CD14-positive monocyte (primary cell): Measurements from ENCODE around the gene RBBP4. TPM values are rescaled to one million over a fixed set of nuclear protein-coding genes. Genes with fewer than 3 reads are reported as not detected.
"Not testable (repeated sequence)": the region's sequence is repeated elsewhere in the genome, so short reads cannot be mapped to it uniquely, and the experiment has no call there.

Experiments
- DNase-seq, 3 donors: peaks; one replicate each; pipeline ENCODE4 v3.0.0-alpha.2; 2011 to 2022
- H2AFZ ChIP-seq: 2 replicates; pipeline ENCODE4 v1.6.0; 2012; ENCODE audit warnings: mild to moderate bottlenecking, low read depth, low read length, inconsistent platforms; ENCODE audit not compliant: insufficient read depth, poor library complexity, severe bottlenecking
- H3K27ac ChIP-seq, 2 donors: 1 replicate in 1 of 2; 2 replicates in 1 of 2; pipeline ENCODE4 v1.5.1; 2012 to 2013; ENCODE audit warnings: low read length in 2 of 2, control low read depth in 1 of 2, inconsistent platforms in 1 of 2, low read depth in 1 of 2, mild to moderate bottlenecking in 1 of 2
- H3K27me3 ChIP-seq, 2 donors: one replicate each; pipeline versions ENCODE4 v1.6.0 to v1.6.1; 2011 to 2013; ENCODE audit warnings: low read length in 2 of 2; ENCODE audit not compliant: control insufficient read depth in 2 of 2, insufficient read depth in 2 of 2
- H3K36me3 ChIP-seq, 2 donors: replicated peaks in 1 of 2; 1 replicate in 1 of 2; 2 replicates in 1 of 2; pipeline versions ENCODE4 v1.5.1 to v1.6.1; 2012 to 2013; ENCODE audit warnings: low read length in 2 of 2, control low read depth in 1 of 2, inconsistent platforms in 1 of 2, mild to moderate bottlenecking in 1 of 2; ENCODE audit not compliant: insufficient read depth in 2 of 2, control insufficient read depth in 1 of 2
- H3K4me1 ChIP-seq, 2 donors: 1 replicate in 1 of 2; 2 replicates in 1 of 2; pipeline versions ENCODE4 v1.5.1 to v1.6.1; 2012 to 2013; ENCODE audit warnings: low read length in 2 of 2, control low read depth in 1 of 2, inconsistent platforms in 1 of 2, mild to moderate bottlenecking in 1 of 2, moderate library complexity in 1 of 2; ENCODE audit not compliant: insufficient read depth in 2 of 2, control insufficient read depth in 1 of 2
- H3K4me2 ChIP-seq: replicated peaks from 2 replicates; pipeline ENCODE3; 2012; ENCODE audit warnings: low read length, moderate library complexity, mild to moderate bottlenecking; ENCODE audit not compliant: poor library complexity, severe bottlenecking; ENCODE audit errors: extremely low read depth
- H3K4me3 ChIP-seq, 3 experiments: fragments of 200-600 bp in 1 of 3; sonication (generic) in 1 of 3; replicated peaks in 1 of 3; 1 replicate in 2 of 3; 2 replicates in 1 of 3; pipeline ENCODE4 v1.5.1; 2011 to 2013; ENCODE audit warnings: low read length in 3 of 3, mild to moderate bottlenecking in 3 of 3, control low read depth in 2 of 3, low read depth in 2 of 3, inconsistent platforms in 1 of 3, moderate library complexity in 1 of 3
- H3K79me2 ChIP-seq: 2 replicates; pipeline ENCODE4 v1.6.0; 2012; ENCODE audit warnings: mild to moderate bottlenecking, control low read depth, inconsistent platforms, low read length, moderate library complexity; ENCODE audit not compliant: insufficient read depth
- H3K9ac ChIP-seq: 2 replicates; pipeline ENCODE4 v1.6.0; 2017; ENCODE audit warnings: low read length, mild to moderate bottlenecking; ENCODE audit not compliant: insufficient read depth, poor library complexity, severe bottlenecking
- H3K9me3 ChIP-seq, 2 donors: replicated peaks in 1 of 2; 1 replicate in 1 of 2; 2 replicates in 1 of 2; pipeline versions ENCODE4 v1.5.1 to v1.6.1; 2012 to 2013; ENCODE audit warnings: low read length in 2 of 2, control low read depth in 1 of 2; ENCODE audit not compliant: control insufficient read depth in 1 of 2, insufficient read depth in 1 of 2
- H4K20me1 ChIP-seq: 2 replicates; pipeline ENCODE4 v1.6.0; 2012; ENCODE audit warnings: mild to moderate bottlenecking, low read length, control low read depth, moderate library complexity; ENCODE audit not compliant: insufficient read depth
- H3K27ac Mint-ChIP-seq, 7 donors: one replicate each; pipeline ENCODE4 v1.8.0; 2020; ENCODE audit warnings: mild to moderate bottlenecking in 7 of 7, mixed read lengths in 7 of 7, moderate library complexity in 6 of 7, inconsistent platforms in 2 of 7
- H3K27me3 Mint-ChIP-seq, 3 donors: one replicate each; pipeline ENCODE4 v1.8.0; 2021 to 2022; ENCODE audit warnings: low read depth in 3 of 3, mild to moderate bottlenecking in 3 of 3, mixed read lengths in 3 of 3, moderate library complexity in 3 of 3, inconsistent platforms in 1 of 3
- H3K36me3 Mint-ChIP-seq, 2 donors: one replicate each; pipeline ENCODE4 v1.8.0; 2020; ENCODE audit warnings: mixed read lengths in 2 of 2, inconsistent platforms in 1 of 2, mild to moderate bottlenecking in 1 of 2
- H3K4me1 Mint-ChIP-seq: one replicate; pipeline ENCODE4 v1.8.0; 2020; ENCODE audit warnings: mild to moderate bottlenecking, mixed read lengths
- H3K4me3 Mint-ChIP-seq, 2 donors: one replicate each; pipeline ENCODE4 v1.8.0; 2020; ENCODE audit warnings: mild to moderate bottlenecking in 2 of 2, mixed read lengths in 2 of 2, moderate library complexity in 1 of 2
- H3K9me3 Mint-ChIP-seq, 7 donors: one replicate each; pipeline ENCODE4 v1.8.0; 2020 to 2022; ENCODE audit warnings: mixed read lengths in 7 of 7, mild to moderate bottlenecking in 6 of 7, moderate library complexity in 6 of 7, inconsistent platforms in 2 of 7
- CTCF ChIP-seq: fragments of 200-600 bp; IDR thresholded peaks from one replicate; pipeline ENCODE4 v1.8.0; 2022; ENCODE audit warnings: antibody characterized with exemption, mild to moderate bottlenecking
- WGBS: methylation state at CpG from one replicate; pipeline ENCODE4 v1.1.5; 2013; ENCODE audit warnings: missing lambda C conversion rate; ENCODE audit not compliant: insufficient coverage; 5-methylcytosine and 5-hydroxymethylcytosine counted together
- intact Hi-C, 2 donors: fragments of 100-400 bp; cut with micrococcal nuclease; formaldehyde crosslinking; loops; one replicate each; pipeline versions ENCODE4 v1.15.0 to v1.15.1; 2023
- polyA plus RNA-seq, 3 donors: library from polyadenylated mRNA; depleted of rRNA in 1 of 3; unstranded in 2 of 3; stranded (reverse) in 1 of 3; fragments of 300-500 nt in 2 of 3; fragments of >200 nt in 1 of 3; fragmentation: Illumina TruSeq in 2 of 3; gene quantifications; 1 replicate in 2 of 3; 2 replicates in 1 of 3; pipeline ENCODE4 v1.2.3, GENCODE V29; 2012 to 2021

The RBBP4 gene
- polyA plus RNA-seq, 3 donors = 60.6 to 307 (median 274) TPM

- Mint-ChIP-seq H3K4me1 (no peaks in the 10 kb centered on the region), H3K9me3 (no peaks in the 10 kb centered on the region), H3K27ac (no peak overlapping the region)
Observed at GRCh38 chr1:32676945-32677344, 25.9 kb downstream of the RBBP4 start.

GRCh38 chr1:32679993-32680392, 29.0 kb downstream of the RBBP4 start:
- DNase-seq, H3K9ac ChIP-seq, H3K9me3 ChIP-seq, H4K20me1 ChIP-seq, H3K27ac ChIP-seq, H3K4me3 ChIP-seq, H3K4me1 ChIP-seq, H3K27me3 Mint-ChIP-seq, H3K9me3 Mint-ChIP-seq, intact Hi-C loops, H3K27me3 ChIP-seq, H3K79me2 ChIP-seq, H3K4me3 Mint-ChIP-seq, H3K4me1 Mint-ChIP-seq, H3K4me2 ChIP-seq, H2AFZ ChIP-seq: not testable (repeated sequence)
- peaks cover 70 to 95% of the 10 kb centered on the region in 2 donors for H3K36me3 Mint-ChIP-seq
- H3K27ac Mint-ChIP-seq = peak overlapping the region in 1 of 7 donors; percentile 37
- no CpG with 5 or more reads among the region's 4 CpGs for WGBS
- H3K36me3 ChIP-seq = peaks cover 84 to 100% of the 10 kb centered on the region in 2 donors

More at GRCh38 chr1:32676945-32677344, 25.9 kb downstream of the RBBP4 start:
- DNase-seq = no peak
- Histone ChIP-seq H2AFZ (no peak overlapping the region), H3K36me3 (peaks cover 87 to 98% of the 10 kb centered on the region in 2 donors), H3K27me3 (no peaks in the 10 kb centered on the region), H3K4me2 (no peak overlapping the region), H3K27ac (no peak overlapping the region), H3K9ac (no peak overlapping the region), H3K9me3 (no peaks in the 10 kb centered on the region), H3K4me1 (no peaks in the 10 kb centered on the region), H3K79me2 (no peaks in the 10 kb centered on the region), H4K20me1 (peaks cover 7% of the 10 kb centered on the region), H3K4me3 (no peak overlapping the region)
- H3K36me3 Mint-ChIP-seq = peaks cover 76 to 98% of the 10 kb centered on the region in 2 donors
- 100% methylated on average over 2 of the region's 3 CpGs for WGBS
- TF ChIP-seq CTCF = no peak
- no peaks in the 10 kb centered on the region for H3K27me3 Mint-ChIP-seq
- intact Hi-C loops = no loop called here
- H3K4me3 Mint-ChIP-seq = no peak overlapping the region
